HG03064 (cell line): ENCODE results near the gene FLYWCH2.

Experiments
- ATAC-seq: cut with Tn5 transposase; IDR thresholded peaks from one replicate; pipeline ENCODE4 v1.9.1; 2021; ENCODE audit warnings: low read depth; ENCODE audit not compliant: unreplicated experiment

Gene FLYWCH2

GRCh38 chr16:2853531-2854073 is 29.4 kb upstream of the FLYWCH2 start:
- ATAC-seq, result no peak

GRCh38 chr16:2854700-2855309 is 28.2 kb upstream of the FLYWCH2 start:
- ATAC-seq, result no peak

DNA sequence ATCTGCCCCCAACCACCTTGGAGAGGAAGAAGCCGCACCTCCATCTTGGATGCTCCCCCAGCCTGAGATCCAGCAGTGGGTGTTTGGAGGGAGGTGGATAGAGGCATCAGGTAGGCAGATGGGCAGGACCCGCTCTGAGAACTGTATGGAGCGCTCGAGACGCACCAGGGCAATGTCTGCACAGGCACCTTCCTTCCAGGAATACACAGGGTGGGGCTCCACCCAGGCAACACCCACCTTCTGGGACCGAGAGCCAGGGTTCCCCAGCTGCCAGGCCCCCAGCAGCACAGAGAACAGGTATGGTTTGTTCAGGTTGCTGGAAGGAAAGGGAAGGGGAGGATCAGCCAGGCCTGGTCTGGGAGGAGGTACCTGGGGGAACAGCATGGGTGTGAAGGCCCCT is 27.5 kb upstream of the FLYWCH2 start:
- no peak for ATAC-seq

DNA sequence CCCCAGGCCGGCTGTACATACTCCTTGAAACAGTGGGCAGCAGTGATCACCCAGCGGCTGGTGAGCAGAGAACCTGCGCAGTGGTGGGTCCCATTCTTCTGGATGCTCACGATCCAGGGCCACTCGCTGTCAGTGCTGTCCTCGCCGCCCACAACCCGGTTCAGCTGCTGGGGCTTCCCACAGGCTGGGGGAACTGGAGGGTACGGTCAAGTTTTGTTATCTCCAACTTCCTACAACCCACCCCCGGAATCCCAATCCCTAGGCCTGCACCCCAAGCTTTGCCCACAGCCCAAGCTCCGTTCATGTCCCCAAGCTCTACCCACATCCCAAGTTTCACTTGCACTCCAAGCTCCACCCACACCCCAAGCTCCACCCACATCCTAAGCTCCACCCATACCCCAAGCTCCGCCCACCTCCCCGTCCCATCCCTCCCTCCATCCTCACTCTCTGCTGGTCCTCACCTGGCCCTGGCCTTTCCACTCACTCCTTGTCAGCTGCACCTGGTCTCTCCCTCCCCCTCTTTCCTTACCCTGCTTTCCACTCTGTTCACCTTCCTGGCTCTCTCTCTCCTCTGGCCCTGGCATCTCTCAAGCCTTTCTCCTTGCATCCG is 26.8 kb upstream of the FLYWCH2 start:
- ATAC-seq, result no peak

DNA sequence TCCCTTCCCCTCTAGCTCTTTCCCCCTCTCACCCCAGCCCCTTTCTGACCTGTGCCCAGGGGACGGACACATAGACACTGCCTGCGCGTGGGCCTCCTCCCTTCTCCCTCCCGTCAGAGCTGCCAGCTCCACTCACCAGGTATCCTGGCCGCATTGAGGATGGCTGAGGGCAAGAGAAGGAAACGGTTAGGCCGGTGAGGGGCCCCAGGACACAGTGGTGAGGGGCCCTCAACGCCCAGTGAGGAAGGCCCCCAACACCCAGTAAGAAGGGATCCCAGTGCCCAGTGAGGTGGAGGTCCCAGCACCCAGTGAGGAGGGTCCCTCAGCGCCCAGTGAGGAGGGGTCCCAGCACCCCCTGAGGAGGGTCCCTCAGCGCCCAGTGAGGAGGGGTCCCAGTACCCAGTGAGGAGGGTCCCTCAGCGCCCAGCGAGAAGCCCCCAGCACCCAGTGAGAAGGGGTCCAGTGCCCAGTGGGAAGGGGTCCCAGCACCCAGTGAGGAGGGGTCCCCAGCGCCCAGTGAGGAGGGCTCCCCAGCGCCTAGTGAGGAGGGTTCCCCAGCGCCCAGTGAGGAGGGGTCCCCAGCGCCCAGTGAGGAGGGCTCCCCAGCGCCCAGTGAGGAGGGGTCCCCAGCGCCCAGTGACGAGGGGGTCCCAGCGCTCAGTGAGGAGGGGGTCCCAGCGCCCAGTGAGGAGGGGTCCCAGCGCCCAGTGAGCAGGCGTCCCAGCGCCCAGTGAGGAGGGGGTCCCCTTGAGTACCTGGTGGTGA is 26.1 kb upstream of the FLYWCH2 start:
- ATAC-seq, result no peak

DNA sequence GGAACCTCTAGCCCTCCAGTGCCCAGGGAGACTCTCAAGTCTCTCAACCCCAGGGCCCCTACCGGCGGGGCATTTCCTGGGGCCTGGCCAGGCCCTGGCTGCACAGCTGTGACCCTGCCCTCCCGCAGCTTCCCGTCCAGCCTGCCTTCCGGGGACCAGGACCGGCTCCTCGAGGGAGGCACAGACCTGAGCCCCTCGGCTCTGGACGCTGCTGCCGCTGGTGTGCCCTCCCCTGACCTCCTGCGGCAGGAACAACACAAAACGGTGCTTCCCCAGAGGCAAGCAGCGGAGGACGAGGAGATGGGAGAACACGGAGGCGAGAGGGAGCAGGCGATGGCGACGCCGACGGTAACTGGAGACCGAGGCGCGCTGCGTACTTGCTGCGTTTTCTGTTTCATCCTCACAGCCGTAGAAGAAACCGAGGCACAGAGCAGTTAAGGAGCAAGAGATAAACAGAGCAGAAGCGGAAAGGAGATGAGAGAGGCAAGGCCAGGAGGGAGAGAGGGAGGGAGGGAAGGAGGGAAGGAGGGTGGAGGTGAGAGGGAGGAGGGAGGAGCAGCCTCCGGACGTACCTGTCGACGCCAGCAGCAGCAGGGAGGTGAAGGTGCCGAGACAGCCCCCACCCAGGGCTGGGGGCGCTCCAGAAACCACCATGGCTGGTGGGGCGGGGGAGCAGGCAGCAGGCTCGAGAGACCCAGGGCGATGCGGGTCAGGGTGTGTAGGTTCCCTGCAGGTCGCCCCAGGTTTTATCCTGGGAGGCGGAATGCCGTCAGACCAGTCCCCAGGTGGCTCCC is 25.4 kb upstream of the FLYWCH2 start, which contains the start of gene PRSS22:
PRSS22 (minus strand) TSS at position 720 of the 794 bp plus-strand sequence; CDS start at position 654, 66 bp downstream.
- no peak for ATAC-seq

DNA sequence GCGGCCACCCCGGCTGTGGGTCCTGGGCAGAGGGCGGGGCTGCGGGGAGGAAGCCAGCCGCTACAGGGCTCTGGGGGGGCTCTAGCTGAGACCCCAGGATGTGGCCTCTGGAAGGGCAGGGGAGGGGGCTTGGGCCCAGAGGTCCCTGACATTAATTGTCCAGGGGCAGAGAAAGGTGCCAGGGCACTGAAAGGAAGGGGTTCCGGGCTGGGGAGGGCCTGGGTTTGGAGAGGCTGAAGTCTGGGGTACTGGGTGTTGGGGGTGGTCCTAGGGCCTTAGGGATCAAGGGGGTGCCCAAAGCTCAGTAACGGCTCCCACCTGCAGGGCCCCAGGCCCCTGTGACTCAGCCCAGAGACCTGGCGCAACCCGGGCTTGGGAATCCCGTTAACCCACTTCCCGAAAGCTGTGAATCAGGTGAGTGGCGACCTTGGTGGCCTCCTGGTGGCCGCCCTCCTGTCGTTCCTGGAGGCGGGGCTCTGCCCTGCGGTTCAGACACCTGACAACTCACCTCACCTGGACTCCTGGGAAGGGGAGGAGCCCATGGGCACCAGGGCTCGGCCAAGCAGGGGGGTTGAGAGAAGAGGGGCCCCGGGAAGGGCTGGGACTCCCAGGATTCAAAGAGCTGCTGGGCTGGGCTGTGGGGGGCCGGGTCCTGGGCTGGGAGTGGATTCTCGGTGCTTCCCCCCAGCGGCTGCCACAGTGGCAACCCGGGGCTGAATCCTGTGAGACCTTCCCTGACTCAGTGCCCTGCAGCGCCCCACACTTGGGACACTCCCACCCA is 24.6 kb upstream of the FLYWCH2 start:
- ATAC-seq, result no peak

GRCh38 chr16:2859686-2860265 is 23.2 kb upstream of the FLYWCH2 start:
- ATAC-seq, result no peak

GRCh38 chr16:2860826-2861567 is 22.0 kb upstream of the FLYWCH2 start:
- no peak for ATAC-seq

GRCh38 chr16:2865651-2866050 is 17.4 kb upstream of the FLYWCH2 start:
- no peak for ATAC-seq

GRCh38 chr16:2866431-2866830 is 16.6 kb upstream of the FLYWCH2 start:
- no peak for ATAC-seq

GRCh38 chr16:2867661-2867986 is 15.4 kb upstream of the FLYWCH2 start:
- no peak for ATAC-seq

- ATAC-seq, result no peak
Measured at GRCh38 chr16:2867987-2868789, 14.8 kb upstream of the FLYWCH2 start.

GRCh38 chr16:2871926-2872325 is 11.1 kb upstream of the FLYWCH2 start:
- no peak for ATAC-seq

- no peak for ATAC-seq
Measured at GRCh38 chr16:2874032-2874911, 8.7 kb upstream of the FLYWCH2 start.

DNA sequence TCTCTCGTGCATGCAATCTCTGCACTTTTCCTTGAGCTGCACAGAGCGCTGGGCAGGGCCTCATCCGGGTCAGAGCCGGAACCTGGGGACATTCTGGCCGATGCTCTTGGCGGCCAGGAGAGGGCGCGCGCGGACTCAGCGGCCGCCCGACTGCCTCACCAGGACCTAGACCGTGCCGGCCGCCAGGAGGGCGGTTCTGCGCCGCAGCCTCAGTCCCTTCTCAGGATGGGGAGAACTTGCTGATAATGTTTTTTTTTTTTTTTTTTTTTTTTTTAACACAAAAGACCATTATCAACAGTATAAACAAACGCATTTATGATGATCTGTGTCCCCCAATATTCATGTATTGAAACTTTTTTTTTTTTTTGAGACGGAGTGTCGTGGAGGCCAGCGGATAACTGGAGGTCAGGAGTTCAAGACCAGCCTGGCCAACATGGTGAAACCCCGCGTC is 8.1 kb upstream of the FLYWCH2 start:
- ATAC-seq, result no peak

DNA sequence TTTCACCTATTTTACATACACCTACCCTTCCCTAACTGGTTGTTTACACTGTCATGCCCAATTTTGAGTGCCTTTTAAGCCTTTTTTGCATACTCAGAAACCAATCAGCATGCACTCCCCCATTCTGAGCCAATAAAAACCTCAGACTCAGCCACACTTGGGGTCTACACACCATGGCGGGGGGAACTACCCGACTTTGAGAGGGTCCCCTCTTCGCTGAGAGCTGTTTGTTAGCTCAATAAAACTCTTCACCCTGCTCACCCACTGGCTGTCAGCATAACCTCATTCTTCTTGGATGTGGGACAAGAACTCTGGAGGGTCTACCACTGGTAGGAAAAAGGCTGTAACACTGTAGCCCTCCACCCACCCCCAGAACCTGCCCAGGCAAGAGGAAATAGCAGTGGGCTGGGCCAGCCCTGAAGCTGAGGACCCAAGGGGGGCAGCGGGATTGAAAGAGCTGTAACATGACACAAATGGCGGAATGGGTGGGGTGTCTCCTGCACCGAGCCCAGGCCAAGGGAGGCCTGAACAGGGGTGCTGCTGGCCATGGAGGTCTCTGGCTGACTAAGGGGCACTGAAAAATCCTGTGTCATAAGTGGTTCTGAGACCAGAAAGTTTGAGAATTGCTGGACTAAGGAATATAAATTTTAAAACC is 3.0 kb upstream of the FLYWCH2 start:
- no peak for ATAC-seq
